Measurements from ENCODE around the gene DBP.

The DBP gene

DNA sequence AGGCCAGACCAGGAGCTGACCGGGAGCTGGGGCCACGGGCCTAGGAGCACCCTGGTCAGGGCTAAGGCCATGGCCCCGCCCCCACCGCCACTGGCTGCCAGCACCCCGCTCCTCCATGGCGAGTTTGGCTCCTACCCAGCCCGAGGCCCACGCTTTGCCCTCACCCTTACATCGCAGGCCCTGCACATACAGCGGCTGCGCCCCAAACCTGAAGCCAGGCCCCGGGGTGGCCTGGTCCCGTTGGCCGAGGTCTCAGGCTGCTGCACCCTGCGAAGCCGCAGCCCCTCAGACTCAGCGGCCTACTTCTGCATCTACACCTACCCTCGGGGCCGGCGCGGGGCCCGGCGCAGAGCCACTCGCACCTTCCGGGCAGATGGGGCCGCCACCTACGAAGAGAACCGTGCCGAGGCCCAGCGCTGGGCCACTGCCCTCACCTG, 11.3 kb downstream of the DBP start:
- no peak overlapping the region for H3K4me3 ChIP-seq (ENCODE audit: low read depth, low read length)
- no peak for DNase-seq (ENCODE audit: low read depth)
- TF ChIP-seq, protein P1, sequence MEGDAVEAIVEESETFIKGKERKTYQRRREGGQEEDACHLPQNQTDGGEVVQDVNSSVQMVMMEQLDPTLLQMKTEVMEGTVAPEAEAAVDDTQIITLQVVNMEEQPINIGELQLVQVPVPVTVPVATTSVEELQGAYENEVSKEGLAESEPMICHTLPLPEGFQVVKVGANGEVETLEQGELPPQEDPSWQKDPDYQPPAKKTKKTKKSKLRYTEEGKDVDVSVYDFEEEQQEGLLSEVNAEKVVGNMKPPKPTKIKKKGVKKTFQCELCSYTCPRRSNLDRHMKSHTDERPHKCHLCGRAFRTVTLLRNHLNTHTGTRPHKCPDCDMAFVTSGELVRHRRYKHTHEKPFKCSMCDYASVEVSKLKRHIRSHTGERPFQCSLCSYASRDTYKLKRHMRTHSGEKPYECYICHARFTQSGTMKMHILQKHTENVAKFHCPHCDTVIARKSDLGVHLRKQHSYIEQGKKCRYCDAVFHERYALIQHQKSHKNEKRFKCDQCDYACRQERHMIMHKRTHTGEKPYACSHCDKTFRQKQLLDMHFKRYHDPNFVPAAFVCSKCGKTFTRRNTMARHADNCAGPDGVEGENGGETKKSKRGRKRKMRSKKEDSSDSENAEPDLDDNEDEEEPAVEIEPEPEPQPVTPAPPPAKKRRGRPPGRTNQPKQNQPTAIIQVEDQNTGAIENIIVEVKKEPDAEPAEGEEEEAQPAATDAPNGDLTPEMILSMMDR (IDR thresholded peaks at IDR 0.05; ENCODE audit: insufficient read depth, low read depth, low read length, missing control alignments) = no peak

DNA sequence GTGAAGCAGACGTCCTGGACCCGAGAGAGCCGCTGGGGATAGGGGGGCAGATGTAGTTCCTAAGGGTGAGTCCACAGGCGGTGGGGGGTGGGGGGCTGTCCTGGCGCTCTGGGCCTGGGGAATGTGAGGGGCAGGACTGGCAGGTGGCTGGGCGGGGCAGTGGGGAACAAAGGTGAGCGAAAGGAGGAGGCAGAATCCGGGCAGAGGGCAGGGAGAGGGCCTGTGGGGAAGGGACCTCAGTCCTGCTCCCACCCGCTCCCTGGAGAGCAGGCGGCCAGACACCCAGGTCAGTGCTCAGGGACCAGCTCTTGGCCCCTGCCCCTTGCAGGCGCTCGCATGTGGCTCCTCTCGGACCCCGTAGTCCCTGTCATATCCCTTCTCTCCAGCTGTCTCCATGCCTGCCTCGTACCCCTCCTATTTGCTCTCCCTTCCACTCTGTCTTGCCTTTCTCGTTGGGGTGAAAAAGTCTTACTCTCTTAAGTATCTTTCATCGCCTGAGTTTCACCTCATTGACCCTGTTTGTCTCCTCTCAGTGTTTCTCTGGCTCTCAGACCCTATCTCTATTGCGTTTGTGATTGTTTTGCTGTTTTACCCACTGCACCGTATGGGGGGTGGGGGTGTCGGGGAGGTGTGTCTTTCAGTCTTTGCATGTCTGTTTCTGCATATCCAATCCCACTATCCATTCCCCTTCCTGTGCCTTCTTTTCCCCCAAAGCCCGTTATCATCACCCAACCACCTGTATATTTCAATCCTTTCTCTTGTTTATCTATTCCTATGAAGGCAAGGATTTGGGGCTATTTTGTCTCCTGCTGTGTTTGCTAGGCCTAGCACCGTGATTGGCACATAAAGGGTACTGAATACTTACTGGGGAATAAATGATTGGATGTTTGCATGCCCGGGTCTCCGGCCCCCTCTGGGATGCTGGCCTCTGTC, 12.1 kb downstream of the DBP start:
- TF ChIP-seq, protein P1 (IDR thresholded peaks at IDR 0.05; ENCODE audit: insufficient read depth, low read depth, low read length, missing control alignments) = no peak
- peak overlapping the region; percentile 47 for H3K4me3 ChIP-seq (ENCODE audit: low read depth, low read length)
- no peak for DNase-seq (ENCODE audit: low read depth)

DNA sequence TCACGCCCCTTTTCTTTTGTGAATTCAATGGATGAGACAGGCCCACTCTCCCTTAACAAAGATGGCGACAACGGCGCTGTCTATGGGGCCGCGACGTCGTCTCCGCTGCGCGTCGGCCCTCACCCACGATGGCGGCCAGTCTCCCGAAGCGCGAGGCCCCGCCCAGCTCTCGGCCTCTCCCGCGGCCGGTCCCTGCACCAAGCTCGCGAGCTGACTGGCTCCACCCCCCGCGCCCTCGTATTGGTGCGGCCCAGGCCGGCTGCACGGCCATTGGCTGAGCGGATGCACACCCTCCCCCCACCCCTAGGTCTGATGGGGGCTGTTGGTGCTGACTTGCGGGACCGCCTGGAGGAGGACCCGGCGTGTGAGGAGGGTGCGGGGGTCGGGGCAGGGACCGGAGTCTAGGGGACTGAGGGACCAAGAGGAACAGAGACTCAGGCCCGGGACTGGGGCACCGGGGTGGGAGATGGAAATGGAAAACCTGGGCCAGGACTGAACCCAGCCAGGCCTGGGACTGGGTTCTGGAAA, 13.0 kb downstream of the DBP start:
- peak overlapping the region; percentile 47 for H3K4me3 ChIP-seq (ENCODE audit: low read depth, low read length)
- DNase-seq (ENCODE audit: low read depth) = peak; percentile 98
- TF ChIP-seq, protein P1 (IDR thresholded peaks at IDR 0.05; ENCODE audit: insufficient read depth, low read depth, low read length, missing control alignments) = no peak

DNA sequence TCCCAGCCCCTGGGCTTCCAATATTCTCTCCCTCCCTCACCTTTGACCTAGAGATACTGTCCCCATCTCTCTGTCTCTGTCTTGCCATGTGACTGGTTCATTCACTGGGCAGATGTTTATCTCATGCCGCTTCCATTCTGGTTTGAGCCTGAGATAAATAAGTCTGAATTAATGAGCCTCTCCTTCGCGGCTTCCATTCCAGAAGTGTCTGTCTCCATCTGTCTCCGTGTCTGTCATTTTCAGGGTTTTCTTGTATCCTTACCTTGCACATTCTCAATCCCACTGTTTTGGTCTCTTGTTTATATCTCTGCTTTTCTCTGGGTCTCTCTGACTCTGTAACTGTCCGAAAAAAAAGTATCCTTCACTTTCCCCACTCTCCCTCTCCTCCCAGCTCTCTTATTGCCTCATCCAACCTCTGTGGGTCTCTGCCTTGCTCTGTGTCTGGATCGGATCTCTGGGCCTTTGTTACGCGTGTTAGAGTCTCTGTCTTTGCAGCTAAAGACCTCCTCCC, 13.6 kb downstream of the DBP start:
- DNase-seq (ENCODE audit: low read depth) = no peak
- H3K4me3 ChIP-seq (ENCODE audit: low read depth, low read length) = peak overlapping the region; percentile 43
- TF ChIP-seq, protein P1 (IDR thresholded peaks at IDR 0.05; ENCODE audit: insufficient read depth, low read depth, low read length, missing control alignments) = no peak

DNA sequence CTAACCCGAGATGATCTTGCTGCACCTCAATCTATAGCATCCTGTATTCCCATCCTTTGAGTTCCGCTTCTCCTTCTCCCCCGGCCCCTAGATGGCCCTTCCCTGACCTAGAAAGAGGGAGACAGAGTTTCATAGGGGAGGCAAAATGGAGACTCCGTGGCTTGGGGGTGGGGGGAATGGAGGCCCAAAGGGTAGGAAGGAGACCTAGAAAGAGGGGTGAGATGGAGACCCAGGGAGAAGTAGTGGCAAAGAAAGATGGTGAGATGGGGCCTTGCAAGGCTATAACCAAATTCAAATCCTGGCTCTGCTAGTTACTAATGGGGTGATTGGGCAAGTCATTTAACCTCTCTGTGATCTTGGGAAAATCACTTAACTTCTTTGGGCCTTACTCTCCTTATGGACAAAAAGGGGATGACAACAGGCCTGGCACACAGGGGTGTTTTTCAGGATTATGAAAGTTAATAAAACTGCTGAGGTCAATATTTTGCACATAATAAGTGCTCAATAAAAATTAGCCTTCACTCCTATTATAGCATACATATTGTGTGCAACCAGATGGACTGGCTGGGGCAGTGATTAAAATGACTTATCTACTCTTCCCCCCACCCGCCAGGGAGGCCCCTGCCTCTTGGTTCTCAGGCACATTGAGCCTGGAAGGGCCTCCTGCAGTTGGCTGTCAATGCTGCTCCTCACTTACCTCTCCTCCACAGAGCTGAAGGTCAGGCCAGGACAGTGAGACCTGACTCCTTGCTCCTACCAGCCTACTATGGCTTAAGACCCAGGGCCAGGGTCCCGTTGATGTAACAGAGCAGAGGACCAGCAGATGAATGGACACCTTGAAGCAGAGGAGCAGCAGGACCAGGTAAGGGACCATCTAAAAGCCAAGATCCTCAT, 17.2 kb downstream of the DBP start:
- peak; percentile 22 for DNase-seq (ENCODE audit: low read depth)
- TF ChIP-seq, protein P1 (IDR thresholded peaks at IDR 0.05; ENCODE audit: insufficient read depth, low read depth, low read length, missing control alignments) = no peak
- peak overlapping the region; percentile 91 for H3K4me3 ChIP-seq (ENCODE audit: low read depth, low read length)

DNA sequence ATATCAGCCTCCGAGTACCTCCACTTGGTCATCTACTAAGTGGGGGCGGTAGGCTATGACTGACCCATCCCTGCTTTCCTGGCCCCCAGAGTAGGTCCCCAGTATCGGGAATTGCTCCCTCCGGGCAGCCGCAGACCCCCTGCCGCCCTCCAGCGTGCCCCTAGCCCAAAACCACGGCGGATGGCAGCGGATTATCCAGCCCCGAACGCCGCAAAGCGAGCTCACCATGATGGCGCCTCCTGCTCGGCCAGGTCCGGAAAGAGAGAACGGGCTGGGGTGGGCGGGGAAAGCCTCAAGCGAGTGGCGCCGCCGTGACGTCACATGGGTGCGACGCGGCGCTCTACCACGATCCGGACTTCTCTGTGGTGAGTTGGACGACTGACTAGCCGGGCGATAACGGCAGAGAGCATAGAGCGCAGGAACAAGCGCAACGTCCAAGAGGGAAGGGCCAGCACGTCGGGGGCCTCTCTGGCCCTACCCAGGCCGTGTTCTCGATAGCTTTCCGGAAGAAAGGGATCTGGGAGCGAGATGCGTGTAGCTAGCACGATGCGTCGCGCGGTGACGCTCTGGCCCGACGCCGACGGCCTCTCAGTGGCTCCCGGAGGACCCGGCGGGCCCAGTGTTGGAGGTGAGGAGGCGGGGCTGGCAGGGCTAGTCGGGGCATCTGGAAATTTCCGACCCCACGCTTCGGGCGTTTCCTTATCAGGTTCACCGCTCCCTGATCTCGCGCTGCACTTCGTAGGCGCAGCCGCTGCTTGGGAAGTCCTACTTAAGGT, 18.1 kb downstream of the DBP start, which contains the start of the genes RPL18 and SPHK2:
Gene RPL18, minus strand, starts transcription at position 263 of the 776 bp plus-strand sequence. Its CDS starts 35 bp downstream, at position 228.
Gene SPHK2, plus strand, starts transcription at position 591 of the 776 bp plus-strand sequence. CDS start 1,009 bp downstream, outside the sequence.
- TF ChIP-seq, protein P1 (IDR thresholded peaks at IDR 0.05; ENCODE audit: insufficient read depth, low read depth, low read length, missing control alignments) = no peak
- peak within 1 kb of the TSS; percentile 91 for H3K4me3 ChIP-seq (ENCODE audit: low read depth, low read length)
- DNase-seq (ENCODE audit: low read depth) = peak; percentile 100

All from GM12865 (cell line).